ENCODE results near the gene CD53.

- TF ChIP-seq CTCF (conservative IDR thresholded peaks at IDR 0.05; ENCODE audit: low read depth, low read length) (no peak), EZH2phosphoT487 (IDR thresholded peaks at IDR 0.05; ENCODE audit: borderline replicate concordance, low read length) (no peak), EZH2 (IDR thresholded peaks at IDR 0.05; ENCODE audit: low read length, unreplicated experiment) (no peak)
Measured at GRCh38 chr1:110874324-110875215, 1.6 kb downstream of the CD53 start.

Data from PC-3 (cell line).